Stomach smooth muscle (tissue), 2 donors: ENCODE results near the gene EWSR1.

Experiments used
- H3K27ac ChIP-seq: one replicate; pipeline ENCODE4 v1.7.0; 2013; ENCODE audit warnings: mild to moderate bottlenecking, low read length, inconsistent platforms
- H3K27me3 ChIP-seq, 2 donors: one replicate each; pipeline ENCODE4 v1.7.0; 2013; ENCODE audit warnings: low read length in 2 of 2; ENCODE audit not compliant: insufficient read depth in 2 of 2, control insufficient read depth in 1 of 2
- H3K36me3 ChIP-seq, 2 donors: one replicate each; pipeline ENCODE4 v1.7.0; 2013; ENCODE audit warnings: low read length in 2 of 2; ENCODE audit not compliant: control insufficient read depth in 2 of 2, insufficient read depth in 2 of 2
- H3K4me1 ChIP-seq: one replicate; pipeline ENCODE4 v1.7.0; 2013; ENCODE audit warnings: low read length; ENCODE audit not compliant: control insufficient read depth, insufficient read depth
- H3K4me3 ChIP-seq, 2 donors: one replicate each; pipeline ENCODE4 v1.7.0; 2013; ENCODE audit warnings: low read length in 2 of 2
- H3K9ac ChIP-seq, 2 donors: one replicate each; pipeline ENCODE4 v1.7.0; 2013; ENCODE audit warnings: low read length in 2 of 2, mild to moderate bottlenecking in 1 of 2
- H3K9me3 ChIP-seq, 2 donors: one replicate each; pipeline ENCODE4 v1.7.0; 2013; ENCODE audit warnings: low read length in 2 of 2; ENCODE audit not compliant: control insufficient read depth in 2 of 2
- donor health status: healthy.
- donor health status: Pancreatic carcinoma.

The EWSR1 gene

GRCh38 chr22:29348956-29349355, 80.9 kb downstream of the EWSR1 start:
- Histone ChIP-seq H3K27ac (no peak overlapping the region), H3K4me3 (no peak overlapping the region), H3K4me1 (peaks cover 14% of the 10 kb centered on the region), H3K9ac (no peak overlapping the region), H3K9me3 (no peaks in the 10 kb centered on the region), H3K36me3 (peaks cover 52 to 66% of the 10 kb centered on the region in 2 donors), H3K27me3 (no peaks in the 10 kb centered on the region)
